Measurements from ENCODE around the gene PLCL2.

The PLCL2 gene

DNA sequence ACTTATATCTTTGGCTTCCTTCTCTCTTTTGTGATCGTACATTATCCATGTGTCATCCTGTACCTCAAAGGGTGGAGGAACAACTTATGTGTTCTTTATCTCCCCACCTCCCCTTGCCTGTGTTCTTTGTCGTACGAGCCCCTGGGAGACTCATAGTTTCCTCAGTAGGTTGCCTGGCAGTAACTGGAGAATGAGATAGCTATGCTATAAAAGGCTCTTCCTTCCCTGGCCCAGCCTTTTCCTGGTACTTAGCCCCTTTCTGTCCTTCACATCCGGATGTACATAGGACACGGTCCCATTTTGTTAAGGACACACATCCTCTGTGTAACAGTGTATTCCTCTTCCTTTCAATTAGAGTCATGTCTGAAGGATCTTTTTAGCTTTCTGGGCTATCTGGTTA, 32.1 kb downstream of the PLCL2 start:
- Histone ChIP-seq H2BK5ac (ENCODE audit: low read depth, low read length, poor library complexity) (no peak overlapping the region), H3K79me2 (ENCODE audit: control insufficient read depth, insufficient read depth, low read length, poor library complexity) (no peaks in the 10 kb centered on the region), H3K9me3 (ENCODE audit: insufficient read depth, low read depth, low read length) (no peaks in the 10 kb centered on the region), H3K36me3 (ENCODE audit: control insufficient read depth in 1 of 2, insufficient read depth in 2 of 2, low read length in 2 of 2) (no peaks in the 10 kb centered on the region), H3K14ac (ENCODE audit: low read length) (no peak overlapping the region), H3K79me1 (ENCODE audit: low read length) (no peaks in the 10 kb centered on the region), H4K12ac (ENCODE audit: low read depth, low read length) (no peak overlapping the region), H2AK5ac (ENCODE audit: low read length) (no peak overlapping the region), H4K8ac (ENCODE audit: low read depth, low read length) (no peak overlapping the region), H2AFZ (ENCODE audit: insufficient read depth, low read length, poor library complexity) (no peak overlapping the region), H3K18ac (ENCODE audit: low read length) (no peak overlapping the region), H3K27me3 (ENCODE audit: insufficient read depth, low read length) (no peaks in the 10 kb centered on the region), H3K4me1 (ENCODE audit: control insufficient read depth in 1 of 2, insufficient read depth in 2 of 2, low read length in 2 of 2) (no peaks in the 10 kb centered on the region), H2BK12ac (ENCODE audit: low read length) (no peak overlapping the region), H4K91ac (ENCODE audit: low read depth, low read length) (no peak overlapping the region), H3K23ac (ENCODE audit: low read length) (no peak overlapping the region), H3K4me2 (ENCODE audit: low read length) (no peak overlapping the region), H3K4ac (ENCODE audit: low read depth, low read length) (no peak overlapping the region), H3K27ac (ENCODE audit: low read depth, low read length) (no peak overlapping the region), H3K9ac (ENCODE audit: low read length) (no peak overlapping the region), H2BK120ac (ENCODE audit: insufficient read depth, low read length, poor library complexity) (no peak overlapping the region), H3K4me3 (ENCODE audit: low read depth, low read length) (no peak overlapping the region)
- DNase-seq, result no peak
- WGBS (ENCODE audit: extremely low coverage, insufficient coverage, insufficient read length), result no CpG with 5 or more reads among the region's 5 CpGs

- Histone ChIP-seq H3K9me3 (ENCODE audit: insufficient read depth, low read depth, low read length) (no peaks in the 10 kb centered on the region), H3K79me2 (ENCODE audit: control insufficient read depth, insufficient read depth, low read length, poor library complexity) (no peaks in the 10 kb centered on the region), H2BK120ac (ENCODE audit: insufficient read depth, low read length, poor library complexity) (no peak overlapping the region), H3K79me1 (ENCODE audit: low read length) (no peaks in the 10 kb centered on the region), H3K4me3 (ENCODE audit: low read depth, low read length) (no peak overlapping the region), H3K27ac (ENCODE audit: low read depth, low read length) (no peak overlapping the region), H2BK5ac (ENCODE audit: low read depth, low read length, poor library complexity) (no peak overlapping the region), H3K9ac (ENCODE audit: low read length) (no peak overlapping the region), H3K4ac (ENCODE audit: low read depth, low read length) (no peak overlapping the region), H2BK12ac (ENCODE audit: low read length) (no peak overlapping the region), H3K4me2 (ENCODE audit: low read length) (no peak overlapping the region), H2AFZ (ENCODE audit: insufficient read depth, low read length, poor library complexity) (no peak overlapping the region), H3K36me3 (ENCODE audit: control insufficient read depth in 1 of 2, insufficient read depth in 2 of 2, low read length in 2 of 2) (no peaks in the 10 kb centered on the region), H4K12ac (ENCODE audit: low read depth, low read length) (no peak overlapping the region), H3K18ac (ENCODE audit: low read length) (no peak overlapping the region), H3K14ac (ENCODE audit: low read length) (no peak overlapping the region), H3K27me3 (ENCODE audit: insufficient read depth, low read length) (no peaks in the 10 kb centered on the region), H2AK5ac (ENCODE audit: low read length) (no peak overlapping the region), H4K91ac (ENCODE audit: low read depth, low read length) (no peak overlapping the region), H3K23ac (ENCODE audit: low read length) (no peak overlapping the region), H3K4me1 (ENCODE audit: control insufficient read depth in 1 of 2, insufficient read depth in 2 of 2, low read length in 2 of 2) (no peaks in the 10 kb centered on the region), H4K8ac (ENCODE audit: low read depth, low read length) (no peak overlapping the region)
- peak; percentile 10 to 42 for DNase-seq
Measured at GRCh38 chr3:16917256-16917935, 32.6 kb downstream of the PLCL2 start.

DNA sequence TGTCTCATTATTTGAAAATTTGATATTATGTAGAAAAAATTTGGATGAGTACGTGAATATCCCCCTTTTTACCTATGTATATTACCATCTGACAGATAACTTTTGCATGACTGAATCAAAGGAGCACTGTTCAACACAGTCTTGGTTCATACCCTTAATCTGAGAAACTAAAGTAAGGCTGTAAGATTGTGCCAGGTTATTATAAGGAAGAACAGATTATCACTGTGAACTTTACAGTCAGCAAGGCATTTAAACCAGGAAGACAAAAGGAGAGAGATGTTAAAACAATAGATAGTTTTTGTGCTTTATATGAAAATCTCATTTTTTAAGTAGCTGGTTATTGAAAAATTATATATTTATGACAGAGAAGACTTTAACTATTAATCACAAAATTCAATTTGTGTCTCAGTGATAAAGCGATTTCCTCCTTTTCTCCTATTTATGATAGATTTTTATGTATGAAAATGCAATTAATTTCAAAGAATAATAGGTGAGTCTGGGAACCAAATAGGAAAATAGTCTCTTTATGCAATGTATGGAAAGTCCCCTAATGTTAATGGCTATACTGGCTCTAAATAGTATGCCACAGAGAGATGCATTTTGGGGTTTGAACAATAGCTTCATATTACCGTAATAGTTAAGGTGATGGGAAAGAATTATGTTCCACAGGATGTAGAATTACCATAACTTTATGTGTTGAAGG, 33.4 kb downstream of the PLCL2 start:
- Histone ChIP-seq H3K4me3 (ENCODE audit: low read depth, low read length) (no peak overlapping the region), H3K79me1 (ENCODE audit: low read length) (no peaks in the 10 kb centered on the region), H3K4me2 (ENCODE audit: low read length) (no peak overlapping the region), H2AK5ac (ENCODE audit: low read length) (no peak overlapping the region), H4K8ac (ENCODE audit: low read depth, low read length) (no peak overlapping the region), H4K12ac (ENCODE audit: low read depth, low read length) (no peak overlapping the region), H2BK12ac (ENCODE audit: low read length) (no peak overlapping the region), H3K9me3 (ENCODE audit: insufficient read depth, low read depth, low read length) (no peaks in the 10 kb centered on the region), H3K4me1 (ENCODE audit: control insufficient read depth in 1 of 2, insufficient read depth in 2 of 2, low read length in 2 of 2) (peaks cover 0 to 2% of the 10 kb centered on the region in 2 experiments), H3K36me3 (ENCODE audit: control insufficient read depth in 1 of 2, insufficient read depth in 2 of 2, low read length in 2 of 2) (no peaks in the 10 kb centered on the region), H3K23ac (ENCODE audit: low read length) (no peak overlapping the region), H3K18ac (ENCODE audit: low read length) (no peak overlapping the region), H3K79me2 (ENCODE audit: control insufficient read depth, insufficient read depth, low read length, poor library complexity) (no peaks in the 10 kb centered on the region), H2BK120ac (ENCODE audit: insufficient read depth, low read length, poor library complexity) (no peak overlapping the region), H2BK5ac (ENCODE audit: low read depth, low read length, poor library complexity) (no peak overlapping the region), H3K27me3 (ENCODE audit: insufficient read depth, low read length) (no peaks in the 10 kb centered on the region), H4K91ac (ENCODE audit: low read depth, low read length) (no peak overlapping the region), H2AFZ (ENCODE audit: insufficient read depth, low read length, poor library complexity) (no peak overlapping the region), H3K14ac (ENCODE audit: low read length) (no peak overlapping the region), H3K9ac (ENCODE audit: low read length) (no peak overlapping the region), H3K27ac (ENCODE audit: low read depth, low read length) (no peak overlapping the region), H3K4ac (ENCODE audit: low read depth, low read length) (no peak overlapping the region)
- DNase-seq, result no peak
- WGBS (ENCODE audit: extremely low coverage, insufficient coverage, insufficient read length), result no CpG with 5 or more reads among the region's 3 CpGs

DNA sequence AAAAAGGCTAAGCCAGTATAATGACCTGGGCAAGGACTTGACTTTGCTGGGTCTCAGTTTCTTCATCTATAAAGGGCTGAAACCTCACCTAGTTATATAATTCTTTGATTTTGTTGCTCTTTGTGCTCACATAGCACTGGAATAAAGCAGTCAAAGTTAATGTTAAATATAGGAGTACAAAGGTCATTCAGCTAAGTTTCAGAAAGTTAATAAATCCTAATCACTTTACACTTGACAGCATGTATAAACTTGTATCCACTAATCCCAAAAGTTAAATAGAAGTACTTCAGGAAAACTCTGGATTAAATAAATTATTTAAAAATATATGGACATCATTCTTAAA, 33.9 kb downstream of the PLCL2 start:
- Histone ChIP-seq H3K79me1 (ENCODE audit: low read length) (no peaks in the 10 kb centered on the region), H3K27ac (ENCODE audit: low read depth, low read length) (no peak overlapping the region), H2BK12ac (ENCODE audit: low read length) (no peak overlapping the region), H3K23ac (ENCODE audit: low read length) (no peak overlapping the region), H4K12ac (ENCODE audit: low read depth, low read length) (no peak overlapping the region), H3K18ac (ENCODE audit: low read length) (no peak overlapping the region), H3K4me3 (ENCODE audit: low read depth, low read length) (no peak overlapping the region), H4K8ac (ENCODE audit: low read depth, low read length) (no peak overlapping the region), H2AK5ac (ENCODE audit: low read length) (no peak overlapping the region), H3K79me2 (ENCODE audit: control insufficient read depth, insufficient read depth, low read length, poor library complexity) (no peaks in the 10 kb centered on the region), H3K9me3 (ENCODE audit: insufficient read depth, low read depth, low read length) (no peaks in the 10 kb centered on the region), H3K4me1 (ENCODE audit: control insufficient read depth in 1 of 2, insufficient read depth in 2 of 2, low read length in 2 of 2) (peaks cover 0 to 4% of the 10 kb centered on the region in 2 experiments), H3K36me3 (ENCODE audit: control insufficient read depth in 1 of 2, insufficient read depth in 2 of 2, low read length in 2 of 2) (no peaks in the 10 kb centered on the region), H3K14ac (ENCODE audit: low read length) (no peak overlapping the region), H3K4me2 (ENCODE audit: low read length) (no peak overlapping the region), H3K4ac (ENCODE audit: low read depth, low read length) (no peak overlapping the region), H3K27me3 (ENCODE audit: insufficient read depth, low read length) (no peaks in the 10 kb centered on the region), H4K91ac (ENCODE audit: low read depth, low read length) (no peak overlapping the region), H2BK120ac (ENCODE audit: insufficient read depth, low read length, poor library complexity) (no peak overlapping the region), H2BK5ac (ENCODE audit: low read depth, low read length, poor library complexity) (no peak overlapping the region), H3K9ac (ENCODE audit: low read length) (no peak overlapping the region), H2AFZ (ENCODE audit: insufficient read depth, low read length, poor library complexity) (no peak overlapping the region)
- DNase-seq, result no peak
